Measurements from ENCODE around the gene IL2RA. TPM values are rescaled to one million over a fixed set of nuclear protein-coding genes. Genes with fewer than 3 reads are reported as not detected.
A peak's percentile ranks its signal among the peaks of the same experiment; 100 is the strongest.

IL2RA gene
- total RNA-seq, 4 donors from 2014 or later: 0.70 to 16.5 (median 1.9) TPM

- TF ChIP-seq CTCF (IDR thresholded peaks at IDR 0.05): no peak
- no peak for TF ChIP-seq POLR2A (IDR thresholded peaks at IDR 0.05)
- Histone ChIP-seq H3K36me3 (no peaks in the 10 kb centered on the region), H3K4me1 (peaks cover 0 to 30% (median 3%) of the 10 kb centered on the region in 4 donors), H3K27me3 (no peaks in the 10 kb centered on the region), H3K9me3 (no peaks in the 10 kb centered on the region), H3K27ac (peak overlapping the region in 2 of 4 donors; percentile 43 to 76), H3K4me3 (no peak overlapping the region)
- DNase-seq: peak in 2 of 3 donors; percentile 20 to 45
These were observed 8.5 kb upstream of the IL2RA start for GRCh38 chr10:6070660-6071059.

GRCh38 chr10:6069081-6069931, 7.1 kb upstream of the IL2RA start:
- Histone ChIP-seq H3K9me3 (no peaks in the 10 kb centered on the region), H3K4me1 (peaks cover 0 to 30% (median 3%) of the 10 kb centered on the region in 4 donors), H3K36me3 (no peaks in the 10 kb centered on the region), H3K27ac (peak overlapping the region in 3 of 4 donors; percentile 3 to 76 (median 71)), H3K4me3 (no peak overlapping the region), H3K27me3 (no peaks in the 10 kb centered on the region)
- TF ChIP-seq POLR2A (IDR thresholded peaks at IDR 0.05) (no peak), CTCF (IDR thresholded peaks at IDR 0.05) (no peak)
- DNase-seq: peak in 2 of 3 donors; percentile 42 to 52

- H3K36me3 ChIP-seq: no peaks in the 10 kb centered on the region
- DNase-seq: peak in 2 of 3 donors; percentile 76 to 83
These were observed 6.3 kb upstream of the IL2RA start for GRCh38 chr10:6068422-6068821.

GRCh38 chr10:6068006-6068405, 5.8 kb upstream of the IL2RA start:
- Histone ChIP-seq H3K4me3 (no peak overlapping the region), H3K4me1 (peaks cover 0 to 27% (median 3%) of the 10 kb centered on the region in 4 donors), H3K27me3 (no peaks in the 10 kb centered on the region), H3K27ac (peak overlapping the region in 2 of 4 donors; percentile 71 to 76), H3K9me3 (no peaks in the 10 kb centered on the region), H3K36me3 (no peaks in the 10 kb centered on the region)
- DNase-seq: peak in 2 of 3 donors; percentile 18 to 45
- TF ChIP-seq CTCF (IDR thresholded peaks at IDR 0.05) (no peak), POLR2A (IDR thresholded peaks at IDR 0.05) (no peak)

More at GRCh38 chr10:6068422-6068821, 6.3 kb upstream of the IL2RA start:
- Histone ChIP-seq H3K4me1 (peaks cover 0 to 30% (median 3%) of the 10 kb centered on the region in 4 donors), H3K4me3 (no peak overlapping the region), H3K9me3 (no peaks in the 10 kb centered on the region), H3K27me3 (no peaks in the 10 kb centered on the region), H3K27ac (peak overlapping the region in 3 of 4 donors; percentile 3 to 76 (median 71))
- TF ChIP-seq POLR2A (IDR thresholded peaks at IDR 0.05) (no peak), CTCF (IDR thresholded peaks at IDR 0.05) (no peak)

GRCh38 chr10:6067457-6067856, 5.3 kb upstream of the IL2RA start:
- peak in 2 of 3 donors; percentile 11 to 17 for DNase-seq
- H3K4me3 ChIP-seq: no peak overlapping the region
- H3K27ac ChIP-seq: peak overlapping the region in 1 of 4 donors; percentile 76
- peaks cover 0 to 26% (median 3%) of the 10 kb centered on the region in 4 donors for H3K4me1 ChIP-seq
- no peaks in the 10 kb centered on the region for H3K36me3 ChIP-seq
- H3K9me3 ChIP-seq: no peaks in the 10 kb centered on the region
- H3K27me3 ChIP-seq: no peaks in the 10 kb centered on the region
- TF ChIP-seq CTCF (IDR thresholded peaks at IDR 0.05): no peak
- TF ChIP-seq POLR2A (IDR thresholded peaks at IDR 0.05): no peak

All from Peyer's patch (tissue), 4 donors.